Measurements from ENCODE around the gene YAE1.
"Not testable (repeated sequence)": the region's sequence is repeated elsewhere in the genome, so short reads cannot be mapped to it uniquely, and the experiment has no call there.

YAE1 gene, protein sequence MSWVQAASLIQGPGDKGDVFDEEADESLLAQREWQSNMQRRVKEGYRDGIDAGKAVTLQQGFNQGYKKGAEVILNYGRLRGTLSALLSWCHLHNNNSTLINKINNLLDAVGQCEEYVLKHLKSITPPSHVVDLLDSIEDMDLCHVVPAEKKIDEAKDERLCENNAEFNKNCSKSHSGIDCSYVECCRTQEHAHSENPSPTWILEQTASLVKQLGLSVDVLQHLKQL

DNA sequence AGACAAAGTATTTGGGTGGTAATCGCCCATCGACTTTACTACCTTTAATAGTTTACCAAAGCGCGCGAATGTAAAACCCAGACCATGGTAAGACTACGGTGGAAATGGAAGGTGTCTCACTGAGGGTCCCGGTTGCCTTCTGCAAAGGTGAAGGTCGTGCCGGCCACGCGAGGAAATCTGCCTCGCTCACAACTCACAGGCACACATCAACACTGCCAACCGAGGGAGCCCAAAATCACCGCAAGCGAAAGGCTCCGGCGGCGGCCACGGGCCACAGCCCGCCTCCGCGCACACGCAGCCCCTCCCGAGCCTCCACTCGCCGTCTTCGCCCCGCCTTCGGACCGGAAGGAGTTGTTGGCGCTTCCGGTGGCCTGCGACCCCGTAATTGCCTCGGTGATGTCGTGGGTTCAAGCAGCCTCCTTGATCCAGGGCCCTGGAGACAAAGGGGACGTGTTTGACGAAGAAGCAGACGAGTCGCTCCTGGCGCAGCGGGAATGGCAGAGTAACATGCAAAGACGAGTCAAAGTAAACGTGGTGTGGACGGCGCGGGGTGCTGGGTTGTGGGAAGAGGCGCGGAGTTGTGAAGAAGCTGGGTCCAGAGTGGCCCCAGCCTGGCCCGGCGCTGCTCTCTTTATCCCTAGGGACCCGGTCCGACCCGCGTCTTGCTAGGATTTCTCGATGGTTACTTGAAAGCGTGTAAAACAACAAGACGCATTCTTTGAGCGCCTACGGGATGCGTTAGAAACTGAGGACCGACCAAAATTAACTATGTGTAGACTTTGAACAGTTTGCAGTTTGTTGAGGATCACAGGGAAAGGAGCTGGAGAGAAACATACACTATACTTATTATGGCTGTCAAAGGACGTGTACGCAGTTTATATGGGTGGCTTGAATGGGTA is at the start of gene YAE1:
TSS of gene YAE1 (plus strand) at position 382 of the 899 bp plus-strand sequence. CDS start at position 397, 15 bp downstream.
- DNase-seq: peak; percentile 76

DNA sequence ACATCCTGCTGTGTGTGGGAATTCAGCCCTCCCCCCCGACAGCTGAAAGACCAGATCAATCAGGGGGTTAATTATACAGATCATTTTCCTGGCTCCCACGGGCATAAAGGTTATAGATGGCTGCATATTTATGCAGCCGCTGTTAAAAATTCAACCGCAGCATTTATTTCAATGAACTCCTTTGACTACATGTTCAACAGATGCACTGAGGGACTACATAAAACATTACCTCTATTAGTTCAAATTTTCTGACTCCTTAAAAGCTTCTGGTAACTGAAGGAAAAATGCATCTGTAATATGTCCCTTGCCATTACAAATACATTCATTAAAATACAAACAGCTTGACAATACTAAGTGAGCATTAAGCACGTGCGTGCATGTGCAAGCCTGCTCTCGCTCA is 49.7 kb upstream of the YAE1 start:
- DNase-seq: no peak

DNA sequence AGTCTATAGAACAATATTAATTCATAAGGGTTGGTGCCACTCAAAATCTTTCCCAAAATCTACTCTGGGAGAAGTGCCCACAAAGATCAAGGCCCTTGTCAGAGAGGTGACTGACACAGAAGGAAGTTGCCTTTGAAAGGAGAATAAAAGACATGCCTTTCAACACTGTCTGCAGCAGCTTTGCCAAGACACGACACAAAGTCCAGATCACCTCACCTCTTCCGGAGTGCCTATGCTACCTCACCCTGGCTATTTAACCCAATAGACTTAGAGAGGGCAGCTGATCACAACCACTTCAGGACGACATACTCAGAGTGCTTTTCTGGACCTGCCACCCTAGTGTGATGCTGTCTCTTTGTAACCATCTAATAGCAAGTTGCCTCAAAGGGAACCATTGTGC is 49.0 kb upstream of the YAE1 start:
- no peak for DNase-seq

DNA sequence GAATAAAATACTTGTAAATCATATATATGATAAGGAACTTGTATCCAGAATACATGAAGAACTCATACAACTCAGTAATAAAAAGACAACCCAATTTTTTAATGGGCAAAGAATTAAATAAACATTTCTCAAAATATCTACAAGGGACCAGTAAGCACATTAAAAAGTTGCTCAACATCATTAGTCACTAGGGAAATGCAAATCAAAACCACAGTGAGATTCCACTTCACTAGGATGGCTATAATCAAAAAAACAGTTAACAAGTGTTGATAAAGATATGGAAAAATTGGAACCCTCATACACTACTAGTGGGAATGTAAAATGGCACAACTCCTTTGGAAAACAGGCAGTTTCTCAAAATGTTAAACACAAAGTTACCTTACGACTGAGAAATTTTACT is 40.3 kb upstream of the YAE1 start:
- no peak for DNase-seq

DNA sequence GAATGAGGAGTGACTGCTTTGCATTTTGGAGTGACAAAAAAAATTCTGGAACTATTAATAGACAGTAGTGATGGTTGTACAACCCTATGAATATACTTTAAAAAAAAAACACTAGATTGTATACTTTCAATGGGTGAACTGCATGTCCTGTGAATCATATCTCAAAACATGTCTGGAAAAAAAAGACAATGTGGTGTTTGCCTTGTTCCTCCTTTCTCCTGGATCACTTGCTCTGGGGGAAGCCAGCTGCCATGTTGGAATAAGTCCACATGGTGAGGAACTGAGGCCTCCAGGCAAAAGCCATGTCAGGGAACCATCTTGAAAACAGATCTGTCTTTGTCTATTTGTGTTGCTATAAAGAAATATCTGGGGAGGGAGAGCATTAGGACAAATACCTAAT is 39.5 kb upstream of the YAE1 start:
- no peak for DNase-seq

DNA sequence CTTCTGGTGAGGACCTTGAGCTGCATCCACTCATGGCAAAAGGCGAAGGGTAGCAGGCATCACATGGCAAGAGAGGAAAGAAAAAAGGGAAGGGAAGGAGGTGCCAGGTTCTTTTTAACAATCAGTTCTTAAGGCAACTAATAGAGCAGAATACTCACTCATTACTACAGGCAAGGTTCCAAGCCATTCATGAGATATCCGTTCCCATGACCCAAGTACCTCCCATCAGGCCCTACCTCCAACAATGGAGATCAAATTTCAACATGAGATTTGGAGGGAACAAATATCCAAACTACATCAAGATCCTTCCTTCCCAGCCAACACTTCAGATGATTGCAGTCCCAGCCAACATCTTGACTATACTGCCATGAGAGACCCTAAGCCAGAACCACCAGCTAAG is 38.9 kb upstream of the YAE1 start:
- DNase-seq: no peak

DNA sequence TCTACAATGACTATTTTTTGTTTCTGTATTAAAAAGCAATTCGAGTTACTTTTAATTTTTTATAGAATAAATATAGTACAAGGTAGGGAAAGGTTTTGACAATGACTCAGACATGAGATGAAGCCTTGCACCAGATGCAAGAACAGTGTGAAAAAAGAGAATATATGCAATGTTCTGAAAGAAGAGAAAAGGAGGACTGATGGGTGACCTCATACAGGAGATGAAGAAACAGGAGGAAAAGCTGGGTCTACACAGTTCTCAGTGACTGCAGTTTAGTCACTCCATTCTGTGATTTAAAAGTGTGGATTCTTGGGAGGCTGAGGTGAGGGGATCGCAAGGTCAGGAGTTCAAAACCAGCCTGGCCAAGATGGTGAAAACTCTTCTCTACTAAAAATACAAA is 38.3 kb upstream of the YAE1 start:
- DNase-seq: no peak

DNA sequence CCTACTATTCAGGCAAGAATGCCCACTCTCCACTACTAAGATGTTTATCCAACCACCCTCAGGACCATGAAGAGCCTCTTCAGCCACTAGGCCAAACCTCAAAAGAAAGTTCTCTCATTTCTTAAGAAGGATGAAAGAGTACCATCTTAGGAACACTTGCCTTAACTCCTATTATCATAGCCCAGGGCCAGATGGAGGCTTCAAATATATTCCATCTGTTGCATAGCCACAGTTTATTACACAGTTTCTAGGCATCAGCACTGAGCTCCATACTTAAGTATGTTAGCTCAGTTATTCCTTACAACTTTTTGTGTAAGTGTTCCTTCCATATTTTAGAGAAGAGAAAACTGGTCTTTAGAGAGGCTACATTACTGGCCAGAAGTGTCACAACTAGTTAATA is 37.4 kb upstream of the YAE1 start:
- DNase-seq: no peak

DNA sequence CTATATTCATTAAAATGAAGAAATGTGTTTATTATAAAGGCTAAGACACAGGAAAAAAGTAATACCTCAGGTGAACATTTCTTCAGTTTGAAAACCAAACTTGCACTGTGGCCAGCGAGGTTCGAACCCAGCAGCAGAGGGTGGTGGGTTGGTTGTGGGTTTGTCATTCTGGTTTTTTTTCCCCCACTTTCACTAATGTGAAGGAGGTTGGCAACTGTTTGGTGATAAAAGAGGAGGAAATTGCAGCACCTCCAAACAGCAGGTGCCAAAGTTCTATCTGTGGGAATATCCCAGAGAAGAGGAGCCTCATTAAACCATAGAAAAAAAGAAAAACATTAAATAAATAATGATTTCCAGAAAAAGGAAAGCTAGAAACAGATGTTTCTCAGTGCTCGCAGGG is 36.6 kb upstream of the YAE1 start:
- DNase-seq: no peak

DNA sequence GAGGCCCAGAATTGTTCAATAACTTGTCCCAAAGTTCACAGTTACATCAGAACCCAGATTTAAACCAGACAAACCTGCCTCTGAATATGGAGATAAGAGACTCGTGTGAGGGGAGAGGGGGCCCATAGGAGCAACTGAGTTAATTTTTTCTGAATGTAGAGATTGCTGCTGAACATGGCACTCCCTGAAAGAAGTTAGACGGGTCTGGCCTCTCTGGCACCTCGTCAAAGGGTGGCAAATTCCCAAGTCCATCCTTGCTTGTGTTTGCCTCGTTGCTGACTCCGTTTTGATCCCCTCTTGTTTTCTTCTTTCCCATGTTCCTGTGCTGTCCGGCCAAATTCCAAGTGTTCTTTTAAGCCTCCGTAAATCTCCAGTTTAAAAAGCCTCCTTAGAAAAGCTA is 35.2 kb upstream of the YAE1 start:
- DNase-seq: no peak

DNA sequence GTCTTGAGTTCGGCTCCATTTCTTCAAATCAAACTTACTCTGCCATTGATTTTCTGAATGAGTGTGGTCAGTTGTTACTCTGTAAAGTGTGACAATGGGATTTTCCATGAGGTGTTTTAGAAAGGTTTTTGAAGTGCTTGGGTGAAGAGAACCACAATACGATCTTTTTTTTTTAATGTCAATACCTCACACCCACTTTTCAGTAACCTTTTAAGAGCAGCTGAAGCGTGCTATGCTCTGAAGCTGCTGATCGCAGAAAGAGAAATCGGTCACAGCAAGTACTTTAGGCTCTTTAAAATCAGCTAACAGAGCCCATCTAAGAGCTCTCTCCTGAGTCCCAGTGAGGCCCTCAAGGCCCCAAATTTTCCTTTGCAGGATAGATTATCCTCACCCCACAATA is 34.4 kb upstream of the YAE1 start:
- DNase-seq: no peak

DNA sequence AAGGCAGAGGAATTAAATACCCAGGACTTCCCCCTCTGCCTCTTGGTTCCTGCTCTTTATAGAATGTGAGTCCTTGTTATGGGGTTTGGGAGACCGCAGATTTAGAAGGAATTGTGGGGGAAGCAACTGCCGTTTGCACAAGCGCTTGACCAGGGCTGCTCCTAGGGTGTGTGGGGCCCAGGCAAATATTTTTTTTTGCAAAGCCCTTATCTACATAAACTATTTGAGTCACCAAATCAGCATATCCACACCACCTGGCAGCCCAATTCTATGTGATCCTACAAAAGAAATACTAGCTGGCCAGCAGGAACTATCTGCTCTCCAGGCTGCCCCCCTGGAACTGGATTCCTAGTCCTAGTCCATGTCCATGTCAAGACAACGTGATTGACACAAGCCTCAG is 33.4 kb upstream of the YAE1 start:
- no peak for DNase-seq

DNA sequence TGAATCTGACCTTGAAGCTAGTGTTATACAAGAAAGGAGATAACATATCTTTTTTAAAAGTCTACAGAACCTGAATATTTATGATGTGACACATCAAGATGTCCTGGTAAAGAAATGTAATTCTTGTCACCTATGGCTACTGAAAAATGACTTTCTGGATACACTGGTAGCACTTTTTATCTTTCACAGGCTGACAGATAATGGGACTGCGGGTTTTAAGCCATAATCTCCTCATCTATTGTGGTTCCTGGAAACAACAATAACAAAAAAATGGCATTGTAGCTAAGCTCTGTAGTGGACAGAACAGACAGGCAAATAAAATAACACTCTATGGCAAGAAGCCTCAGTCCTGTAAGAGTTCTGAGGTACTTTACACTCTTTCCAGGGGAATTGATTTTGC is 31.6 kb upstream of the YAE1 start:
- no peak for DNase-seq

DNA sequence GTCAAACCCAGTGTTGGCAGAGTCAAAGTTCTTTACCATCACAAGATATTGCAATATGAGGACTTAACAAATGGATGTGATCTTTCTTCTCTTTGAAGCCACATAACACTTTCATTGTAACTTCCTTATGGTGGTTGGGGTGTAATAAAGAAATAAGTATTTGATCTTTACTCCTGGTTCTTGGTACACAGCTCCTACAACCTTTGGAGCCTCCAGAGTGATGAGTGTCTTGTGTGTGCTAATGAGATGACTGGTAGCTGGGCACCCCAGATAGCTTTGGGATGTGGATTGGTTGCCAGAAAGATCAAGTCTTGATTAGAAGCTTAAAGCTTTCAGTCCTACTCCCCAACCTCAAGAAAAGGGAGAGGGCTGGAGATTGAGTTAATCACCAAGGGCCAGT is 31.1 kb upstream of the YAE1 start:
- no peak for DNase-seq

DNA sequence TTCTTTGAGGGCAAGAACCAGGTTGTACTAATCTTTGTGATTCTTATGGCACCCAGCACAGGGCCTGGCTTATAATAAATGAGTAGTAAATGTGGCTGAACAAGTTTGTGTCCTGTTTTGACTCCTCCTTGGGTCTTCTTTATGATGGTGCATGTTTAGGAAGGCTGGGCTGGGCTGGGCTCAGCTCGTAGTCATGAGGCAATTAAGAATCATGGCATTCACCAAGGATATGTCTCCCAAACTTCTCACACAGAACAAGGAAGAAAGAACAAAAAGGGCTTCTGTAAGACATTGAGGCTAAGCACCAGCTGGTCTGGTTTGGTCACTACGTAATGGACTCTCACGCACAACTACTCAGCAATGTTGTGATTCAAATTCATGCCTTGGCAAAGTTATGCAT is 30.5 kb upstream of the YAE1 start:
- no peak for DNase-seq

DNA sequence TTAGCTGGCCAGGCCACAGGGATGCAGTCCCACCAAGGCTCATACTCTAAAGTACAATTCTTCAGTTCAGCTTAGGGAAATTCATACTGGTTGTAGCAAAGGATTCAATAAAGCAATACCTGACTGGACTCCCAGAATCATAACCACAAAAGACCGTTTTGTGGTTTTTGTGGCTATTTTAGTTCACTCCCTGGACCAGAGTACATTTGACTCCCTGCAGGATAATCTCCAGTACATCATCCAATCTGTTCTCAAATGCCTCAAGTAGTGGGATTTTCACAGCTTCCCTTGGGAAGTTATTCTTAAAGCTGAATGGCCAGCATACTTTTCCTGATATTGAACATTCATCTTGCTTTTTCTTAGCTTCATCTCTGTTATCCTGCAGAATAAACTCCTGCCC is 29.3 kb upstream of the YAE1 start:
- DNase-seq: no peak

DNA sequence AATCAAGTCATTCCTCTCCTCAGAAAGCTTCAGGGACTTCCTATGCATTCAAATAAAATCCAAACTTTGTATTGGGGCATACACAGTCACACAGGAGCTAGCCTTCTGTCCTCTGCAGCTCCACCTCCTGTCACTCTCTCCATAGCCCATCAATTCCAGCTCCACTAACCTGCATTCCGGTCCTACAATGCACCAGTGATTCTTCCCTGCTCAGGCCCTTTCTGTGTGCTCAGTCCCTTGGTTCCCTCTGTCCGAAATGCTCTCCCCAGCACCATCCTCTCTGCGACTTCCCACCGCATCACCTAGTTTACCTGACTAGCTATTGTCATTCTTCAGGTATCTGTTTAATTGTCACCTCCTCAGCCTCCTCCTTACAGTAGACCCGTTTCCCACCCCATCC is 26.4 kb upstream of the YAE1 start:
- DNase-seq: no peak

DNA sequence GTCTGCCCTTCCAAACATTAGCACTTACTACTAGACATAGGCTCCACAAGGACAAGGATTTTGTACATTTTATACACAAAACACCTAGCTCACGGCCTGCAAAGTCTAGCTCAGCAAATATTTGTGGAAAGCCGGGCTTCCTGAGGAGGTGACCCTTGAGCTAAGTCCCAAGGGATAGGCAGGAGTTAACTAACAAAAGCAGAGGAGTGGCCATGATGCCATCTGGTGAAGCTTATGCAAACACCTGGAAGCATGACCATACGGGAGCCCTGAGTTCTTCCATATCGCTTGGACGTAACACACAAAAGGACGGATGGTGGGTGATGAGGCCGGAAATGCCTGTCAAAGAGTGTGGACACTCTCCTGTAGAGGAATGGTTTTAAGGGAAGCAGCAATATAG is 25.9 kb upstream of the YAE1 start:
- no peak for DNase-seq

DNA sequence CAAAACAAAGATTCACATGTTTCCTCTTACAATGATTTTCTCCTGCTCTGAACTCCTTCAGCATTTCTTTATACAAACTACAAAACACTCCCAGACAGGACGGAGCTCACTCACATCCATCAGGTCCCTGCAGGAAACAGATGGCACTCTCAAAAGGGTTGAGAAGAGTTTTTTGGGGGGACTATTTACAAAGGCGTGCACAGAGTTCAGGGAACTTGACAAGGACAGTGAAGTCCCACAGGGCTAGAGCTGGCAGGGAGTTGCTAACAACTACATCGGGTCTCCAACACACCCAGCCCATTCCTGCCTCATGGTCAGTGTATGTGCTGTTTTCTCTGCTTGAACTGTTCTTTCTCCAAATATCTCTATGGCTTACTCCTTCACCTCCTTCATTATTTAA is 24.7 kb upstream of the YAE1 start:
- no peak for DNase-seq

DNA sequence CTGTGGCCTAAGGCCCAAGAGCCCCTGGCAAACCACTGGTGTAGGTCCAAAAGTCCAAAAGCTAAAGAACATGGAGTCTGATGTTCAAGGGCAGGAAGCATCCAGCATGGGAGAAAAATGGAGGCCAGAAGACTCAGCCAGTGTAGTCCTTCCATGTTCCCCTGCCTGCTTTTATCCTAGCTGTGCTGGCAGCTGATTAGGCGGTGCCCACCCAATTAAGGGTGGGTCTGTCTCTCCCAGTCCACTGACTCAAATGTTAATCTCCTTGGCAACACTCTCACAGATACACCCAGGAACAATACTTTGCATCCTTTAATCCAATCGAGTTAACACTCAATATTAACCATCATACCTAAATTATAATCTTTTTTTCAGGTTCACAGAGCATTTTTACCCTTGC is 21.4 kb upstream of the YAE1 start:
- DNase-seq: not testable (repeated sequence)

DNA sequence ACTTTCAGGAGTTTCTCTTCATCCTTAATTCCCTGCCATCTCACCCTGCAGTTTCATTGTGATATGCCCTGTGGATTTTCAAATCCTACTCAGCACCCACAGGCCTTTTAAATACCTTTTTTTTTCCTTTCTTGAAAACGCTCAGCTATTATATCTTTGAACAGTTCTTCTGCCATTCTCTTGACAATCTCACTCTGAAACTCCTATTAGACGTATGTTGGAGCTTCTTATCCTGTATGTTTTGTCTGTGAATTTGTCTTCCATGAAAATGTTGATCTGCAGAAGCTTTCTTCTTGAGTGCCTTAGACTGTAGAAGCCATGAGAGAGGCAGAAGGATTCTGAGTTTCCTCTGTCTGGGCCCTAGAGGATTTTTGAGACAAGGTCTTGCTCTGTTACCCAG is 18.9 kb upstream of the YAE1 start:
- DNase-seq: no peak

DNA sequence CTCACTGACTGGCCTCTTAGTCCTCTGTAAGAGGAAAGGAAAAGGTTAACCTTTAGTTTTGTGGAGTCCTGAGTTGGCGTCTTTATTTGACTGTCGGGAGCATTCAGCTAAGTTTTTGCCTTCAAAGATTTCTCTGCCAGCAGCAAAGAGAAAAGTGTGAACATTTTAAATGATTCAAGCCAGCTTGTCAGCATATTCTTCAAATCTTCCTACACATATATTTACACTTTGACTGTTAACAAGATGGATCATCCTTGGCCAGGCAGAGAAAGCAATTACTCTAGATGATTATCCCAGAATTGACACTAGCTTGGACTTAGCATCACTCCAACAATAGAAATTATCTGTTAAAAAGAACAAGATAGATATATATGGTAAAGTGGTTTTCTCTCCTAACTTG is 15.8 kb upstream of the YAE1 start:
- DNase-seq: no peak

DNA sequence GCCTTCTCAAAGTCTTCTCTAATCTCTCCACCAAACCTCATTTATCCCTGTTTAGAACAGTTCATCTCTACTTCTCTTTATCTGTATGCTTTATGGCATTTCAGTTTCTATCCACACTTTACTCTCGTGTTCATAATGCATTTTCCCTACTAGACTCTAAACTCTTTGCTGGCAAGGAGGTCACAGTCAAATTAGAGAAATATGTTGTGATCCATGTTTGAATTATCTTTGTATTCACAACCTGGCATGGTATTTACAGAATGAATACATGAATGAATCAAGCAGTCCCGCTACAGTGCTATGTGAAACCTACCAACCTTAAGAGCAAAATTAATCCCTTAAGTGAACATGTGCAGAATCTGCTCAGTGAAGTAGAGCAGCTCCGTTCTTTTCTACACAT is 12.8 kb upstream of the YAE1 start:
- DNase-seq: no peak

DNA sequence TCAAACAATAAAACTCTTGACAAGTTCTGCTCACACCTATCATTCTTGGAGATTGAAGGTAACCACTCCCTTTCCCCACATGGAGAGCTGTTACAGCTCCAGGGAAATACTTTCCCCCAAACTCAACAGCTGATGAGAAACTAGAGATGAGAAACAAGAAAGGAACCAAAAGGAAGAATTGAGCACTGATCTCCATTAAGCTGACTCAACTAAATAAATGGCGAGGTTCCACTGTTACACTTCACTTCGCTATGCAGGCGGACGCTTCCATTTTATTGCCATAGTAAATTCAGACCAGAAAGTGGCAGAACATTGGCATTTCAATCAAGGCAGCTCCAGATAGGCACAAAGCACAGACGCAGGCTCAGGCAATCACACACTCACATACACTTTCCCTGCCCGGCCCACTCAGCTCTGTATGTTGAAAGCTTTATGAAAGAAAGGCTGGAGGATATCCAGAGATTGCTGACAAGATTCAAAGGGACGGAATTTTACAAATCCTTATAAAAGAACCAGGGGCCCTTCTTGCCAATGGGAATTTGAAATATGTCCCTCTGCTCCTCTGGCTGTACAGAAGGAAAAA is 11.5 kb upstream of the YAE1 start:
- DNase-seq: no peak
